Hematopoietic multipotent progenitor cell (in vitro differentiated cells): ENCODE measurements around the gene PPP1R18. TPM values are rescaled to one million over a fixed set of nuclear protein-coding genes. Genes with fewer than 3 reads are reported as not detected.
A peak's percentile ranks its signal among the peaks of the same experiment; 100 is the strongest.
"Not testable (repeated sequence)": the region's sequence is repeated elsewhere in the genome, so short reads cannot be mapped to it uniquely, and the experiment has no call there.

Experiments
- DNase-seq, 3 donors: peaks; one replicate each; pipeline ENCODE4 v3.0.0-alpha.2; 2011 to 2015; ENCODE audit warnings: low read depth in 2 of 3, low spot score in 2 of 3
- total RNA-seq: library from RNA; depleted of rRNA; stranded (reverse); fragments of >200 nt; gene quantifications from one replicate; pipeline ENCODE4 v1.2.3, GENCODE V29; 2012

Gene PPP1R18, protein sequence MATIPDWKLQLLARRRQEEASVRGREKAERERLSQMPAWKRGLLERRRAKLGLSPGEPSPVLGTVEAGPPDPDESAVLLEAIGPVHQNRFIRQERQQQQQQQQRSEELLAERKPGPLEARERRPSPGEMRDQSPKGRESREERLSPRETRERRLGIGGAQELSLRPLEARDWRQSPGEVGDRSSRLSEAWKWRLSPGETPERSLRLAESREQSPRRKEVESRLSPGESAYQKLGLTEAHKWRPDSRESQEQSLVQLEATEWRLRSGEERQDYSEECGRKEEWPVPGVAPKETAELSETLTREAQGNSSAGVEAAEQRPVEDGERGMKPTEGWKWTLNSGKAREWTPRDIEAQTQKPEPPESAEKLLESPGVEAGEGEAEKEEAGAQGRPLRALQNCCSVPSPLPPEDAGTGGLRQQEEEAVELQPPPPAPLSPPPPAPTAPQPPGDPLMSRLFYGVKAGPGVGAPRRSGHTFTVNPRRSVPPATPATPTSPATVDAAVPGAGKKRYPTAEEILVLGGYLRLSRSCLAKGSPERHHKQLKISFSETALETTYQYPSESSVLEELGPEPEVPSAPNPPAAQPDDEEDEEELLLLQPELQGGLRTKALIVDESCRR
- total RNA-seq, result 53.3 TPM

DNA sequence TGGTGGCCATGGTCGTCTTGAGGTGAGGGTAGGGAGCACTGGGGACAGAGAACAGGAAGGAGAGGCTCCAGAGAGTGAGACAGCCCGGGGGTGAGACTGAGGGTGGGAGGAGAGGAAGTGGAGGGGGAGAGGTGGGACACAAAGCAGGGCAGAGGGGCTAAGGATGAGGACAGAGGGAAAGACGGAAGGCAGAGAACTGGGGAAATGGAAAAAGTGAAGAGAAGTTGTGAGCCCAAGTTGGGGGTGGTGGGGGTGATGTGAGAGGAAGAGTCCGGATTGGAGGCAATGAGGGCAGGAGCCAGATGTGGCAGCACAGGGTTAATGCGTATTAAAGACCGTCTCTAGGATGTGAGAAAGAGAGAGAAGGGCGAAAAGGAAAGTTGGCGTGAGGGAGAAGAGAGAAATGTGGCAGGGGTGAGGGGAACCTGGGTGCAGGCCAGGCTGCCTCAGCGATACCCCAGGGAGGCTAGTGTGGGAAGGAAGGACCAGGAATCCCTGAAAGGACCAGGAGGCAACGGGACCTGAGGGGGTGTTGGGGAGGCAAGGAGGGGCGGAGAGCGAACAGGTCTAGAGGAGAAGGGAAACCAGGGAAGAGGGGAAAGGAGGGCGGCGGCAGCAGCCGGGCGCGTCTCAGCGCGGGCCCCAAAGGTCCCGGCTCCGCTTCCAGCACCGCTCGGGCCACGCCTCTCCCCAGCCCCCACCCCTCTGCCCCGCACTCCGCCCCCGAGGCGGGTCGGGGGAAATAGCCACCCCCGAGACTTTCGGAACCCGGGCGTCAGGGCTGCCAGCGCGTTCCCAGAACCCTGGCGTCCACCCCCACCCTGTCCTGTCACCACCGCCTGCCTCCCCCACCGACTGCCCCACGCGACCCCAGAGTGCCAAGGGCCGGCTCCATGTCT lies at the start of gene PPP1R18:
TSS of gene PPP1R18 (minus strand) at position 637 of the 899 bp plus-strand sequence. CDS start at position 10, 627 bp downstream.
- peak; percentile 41 to 64 (median 60) for DNase-seq

DNA sequence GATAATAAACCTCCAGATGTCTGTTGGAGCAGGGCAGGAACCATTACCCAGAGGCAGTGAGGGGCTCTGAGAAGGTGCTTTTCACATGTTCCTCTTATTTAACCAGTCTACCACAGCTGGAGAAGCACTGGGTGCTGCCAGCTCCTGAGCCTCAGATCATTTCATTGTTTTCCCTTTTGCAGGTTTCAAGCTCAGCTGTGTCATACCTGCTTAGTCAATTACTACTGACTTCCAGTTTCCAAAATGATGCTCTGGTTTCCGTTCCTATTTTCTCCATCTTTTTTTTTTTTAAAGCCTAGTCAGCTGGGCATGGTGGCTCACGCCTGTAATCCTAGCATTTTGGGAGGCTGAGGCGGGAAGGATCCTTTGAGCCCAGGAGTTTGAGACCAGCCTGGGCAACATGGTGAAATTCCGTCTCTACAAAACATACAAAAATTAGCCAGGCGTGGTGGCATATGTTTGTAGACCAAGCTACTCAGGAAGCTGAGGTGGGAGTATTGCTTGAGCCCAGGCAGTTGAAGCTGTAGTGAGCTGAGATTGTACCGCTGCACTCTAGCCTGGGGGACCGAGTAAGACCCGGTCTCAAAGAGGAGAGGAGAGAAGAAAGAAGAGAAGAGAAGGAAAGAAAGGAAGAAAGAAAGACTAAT lies 49.3 kb upstream of the PPP1R18 start:
- DNase-seq, result no peak

DNA sequence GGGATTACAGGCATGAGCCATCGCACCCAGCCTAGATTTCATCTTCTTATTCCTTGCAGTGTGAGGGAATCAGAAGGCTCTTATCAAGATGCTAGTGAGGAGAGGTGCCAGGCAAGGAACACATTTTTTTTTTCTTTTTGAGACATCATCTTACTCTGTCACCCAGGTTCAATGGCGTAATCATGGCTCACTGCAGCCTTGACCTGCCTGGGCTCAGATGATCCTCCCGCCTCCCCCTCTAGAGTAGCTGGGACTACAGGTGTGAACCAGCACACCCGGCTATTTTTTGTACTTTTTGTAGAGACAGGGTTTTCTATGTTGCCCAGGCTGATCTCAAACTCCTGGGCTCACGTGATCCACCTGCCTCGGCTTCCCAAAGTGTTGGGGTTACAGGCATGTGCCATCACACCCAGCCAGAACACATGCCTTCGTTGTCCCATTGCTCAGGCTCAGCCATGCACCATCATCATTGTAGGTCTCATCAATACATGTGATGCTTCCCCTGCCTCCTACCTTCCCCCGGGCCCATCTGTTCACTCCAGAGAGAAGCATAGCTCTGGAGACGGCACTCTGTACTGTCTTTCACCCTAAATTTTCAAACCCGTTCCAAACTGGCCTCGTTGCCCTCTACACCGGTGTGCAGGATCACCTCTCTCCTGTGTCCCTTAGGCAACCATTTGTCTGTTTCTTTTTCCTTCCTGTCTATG lies 45.9 kb upstream of the PPP1R18 start:
- no peak for DNase-seq

DNA sequence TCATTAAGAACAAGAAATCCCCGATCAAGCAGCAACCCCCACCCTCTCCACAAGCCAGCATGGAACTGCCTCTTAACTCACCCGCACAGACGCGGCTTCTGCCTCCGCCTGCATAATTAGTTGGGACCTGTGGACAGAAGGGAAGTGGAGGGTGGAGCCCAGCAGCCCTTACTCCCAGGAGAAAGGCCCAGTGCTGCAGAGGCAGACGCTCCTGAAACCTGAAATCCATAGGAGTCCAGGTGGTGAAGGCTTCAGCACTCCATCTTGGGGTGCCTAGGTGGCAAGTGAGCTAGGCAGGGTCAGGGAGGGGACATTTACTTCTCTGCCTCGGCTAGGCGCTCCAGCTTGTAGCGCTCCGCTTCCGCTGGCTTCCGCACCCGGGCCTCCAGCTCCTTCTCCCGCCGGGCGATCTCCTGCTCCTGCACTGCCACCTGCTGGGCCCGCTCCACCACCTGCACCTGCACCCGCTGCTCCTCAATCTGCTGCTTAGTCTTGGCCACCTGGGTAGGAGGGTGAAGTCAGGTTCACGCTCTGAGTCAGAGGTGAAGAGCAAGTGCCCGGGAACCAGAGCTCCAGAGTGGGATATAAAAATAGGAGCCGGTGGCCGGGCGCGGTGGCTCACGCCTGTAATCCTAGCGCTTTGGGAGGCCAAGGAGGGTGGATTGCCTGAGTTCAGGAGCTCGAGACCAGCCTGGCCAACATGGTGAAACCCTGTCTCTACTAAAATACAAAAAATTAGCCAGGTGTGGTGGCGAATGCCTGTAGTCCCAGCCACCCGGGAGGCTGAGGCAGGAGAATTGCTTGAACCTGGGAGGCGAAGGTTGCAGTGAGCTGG lies 44.4 kb upstream of the PPP1R18 start:
- peak in 2 of 3 donors; percentile 78 to 83 for DNase-seq

DNA sequence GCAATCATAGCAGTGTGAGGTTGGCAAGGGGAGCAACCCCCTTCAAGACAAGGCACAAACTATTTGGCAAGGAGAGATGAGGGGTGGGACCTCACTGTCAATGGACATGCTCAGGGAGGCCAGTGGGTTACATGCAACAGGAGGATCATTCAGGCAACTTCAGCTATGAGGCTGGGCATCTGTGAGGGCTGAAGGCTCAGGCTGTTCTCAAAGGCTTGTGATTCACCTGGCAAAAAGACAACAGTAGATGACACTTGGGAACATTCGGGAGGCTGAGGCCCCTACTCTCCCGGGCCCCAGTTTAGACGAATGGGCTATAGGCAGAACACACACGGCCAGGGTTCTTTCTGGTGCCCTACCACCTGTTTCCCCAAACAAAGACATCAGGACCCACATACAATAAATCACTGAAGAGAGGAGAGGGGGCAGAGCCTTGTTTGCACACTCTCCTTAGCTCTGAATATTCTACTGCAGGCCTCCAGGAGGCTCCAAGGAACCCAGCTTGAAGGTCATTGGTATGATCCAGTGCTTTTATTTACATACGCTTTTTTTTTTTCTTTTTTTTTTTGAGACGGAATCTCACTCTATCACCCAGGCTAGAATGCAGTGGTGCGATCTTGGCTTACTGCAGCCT lies 41.6 kb upstream of the PPP1R18 start:
- peak in 1 of 3 donors; percentile 31 for DNase-seq

DNA sequence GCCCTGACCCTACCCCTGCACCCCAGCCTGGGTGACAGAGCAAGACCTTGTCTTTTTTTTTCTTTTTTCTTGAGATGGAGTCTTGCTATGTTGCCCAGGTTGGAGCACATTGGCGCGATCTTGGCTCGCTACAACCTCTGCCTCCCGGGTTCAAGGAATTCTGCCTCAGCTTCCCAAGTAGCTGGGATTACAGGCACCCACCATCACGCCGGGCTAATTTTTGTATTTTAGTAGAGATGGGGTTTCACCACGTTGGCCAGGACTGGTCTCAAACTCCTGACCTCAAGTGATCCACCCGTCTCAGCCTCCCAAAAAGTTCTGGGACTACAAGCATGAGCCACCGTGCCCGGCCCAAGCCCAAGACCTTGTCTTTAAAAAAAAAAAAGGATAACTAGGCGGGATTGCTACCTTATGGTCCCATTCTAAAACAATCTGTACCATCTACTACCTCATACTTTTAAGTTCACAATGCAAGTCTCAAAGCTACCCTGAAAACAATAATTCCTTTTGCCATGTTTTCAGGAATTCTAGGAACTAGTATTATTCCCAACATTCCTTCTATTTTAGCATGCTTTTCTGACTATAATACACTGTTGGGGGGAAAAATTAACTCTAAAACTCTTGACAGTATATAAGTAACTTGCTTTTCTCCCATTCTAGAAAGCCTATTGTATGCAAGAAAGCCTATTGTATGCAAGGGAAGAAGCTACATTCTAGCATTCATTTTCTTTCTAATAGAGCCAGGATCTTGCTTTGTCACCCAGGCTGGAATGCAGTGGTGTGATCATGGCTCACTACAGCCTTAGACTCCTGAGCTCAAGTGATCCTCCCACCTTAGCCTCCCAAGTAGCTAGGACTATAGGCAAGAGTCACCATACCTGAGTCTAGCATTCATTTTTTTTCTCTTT lies 40.3 kb upstream of the PPP1R18 start:
- DNase-seq, result no peak

DNA sequence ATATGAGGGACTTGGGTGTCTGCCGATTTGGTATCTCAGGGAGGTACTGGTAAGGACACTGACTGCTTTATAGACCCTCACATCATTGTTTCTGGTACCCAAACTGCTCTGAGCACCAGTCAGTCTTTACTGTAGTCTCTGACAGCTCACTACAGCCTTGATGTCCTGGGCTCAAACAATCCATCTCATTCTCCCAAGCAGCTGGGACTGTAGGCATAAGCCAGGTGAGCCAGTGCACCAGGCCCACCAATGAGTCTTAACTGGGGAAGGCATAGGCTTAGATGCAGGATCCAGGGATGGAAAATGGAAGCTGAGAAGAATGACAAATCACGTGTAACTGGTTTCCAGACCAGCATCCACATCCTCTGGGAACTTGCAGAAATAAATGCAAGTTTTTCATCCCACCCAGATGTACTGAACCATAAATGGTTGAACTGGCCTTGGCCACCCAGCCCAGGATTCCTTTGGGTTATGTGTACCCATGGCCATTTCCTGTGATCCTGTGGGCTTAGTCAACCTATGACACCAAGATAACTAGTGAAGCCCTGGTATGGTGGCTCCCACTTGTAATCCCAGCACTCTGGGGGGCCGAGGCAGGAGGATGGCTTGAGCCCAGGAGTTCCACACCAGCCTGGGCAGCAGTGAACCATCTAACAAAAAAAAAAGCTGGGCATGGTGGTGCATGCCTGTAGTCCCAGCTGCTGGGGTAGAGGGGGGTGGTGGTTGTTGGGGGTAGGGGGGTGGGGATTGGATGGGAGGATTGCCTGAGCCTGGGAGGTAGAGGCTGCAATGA lies 39.5 kb upstream of the PPP1R18 start:
- no peak for DNase-seq

DNA sequence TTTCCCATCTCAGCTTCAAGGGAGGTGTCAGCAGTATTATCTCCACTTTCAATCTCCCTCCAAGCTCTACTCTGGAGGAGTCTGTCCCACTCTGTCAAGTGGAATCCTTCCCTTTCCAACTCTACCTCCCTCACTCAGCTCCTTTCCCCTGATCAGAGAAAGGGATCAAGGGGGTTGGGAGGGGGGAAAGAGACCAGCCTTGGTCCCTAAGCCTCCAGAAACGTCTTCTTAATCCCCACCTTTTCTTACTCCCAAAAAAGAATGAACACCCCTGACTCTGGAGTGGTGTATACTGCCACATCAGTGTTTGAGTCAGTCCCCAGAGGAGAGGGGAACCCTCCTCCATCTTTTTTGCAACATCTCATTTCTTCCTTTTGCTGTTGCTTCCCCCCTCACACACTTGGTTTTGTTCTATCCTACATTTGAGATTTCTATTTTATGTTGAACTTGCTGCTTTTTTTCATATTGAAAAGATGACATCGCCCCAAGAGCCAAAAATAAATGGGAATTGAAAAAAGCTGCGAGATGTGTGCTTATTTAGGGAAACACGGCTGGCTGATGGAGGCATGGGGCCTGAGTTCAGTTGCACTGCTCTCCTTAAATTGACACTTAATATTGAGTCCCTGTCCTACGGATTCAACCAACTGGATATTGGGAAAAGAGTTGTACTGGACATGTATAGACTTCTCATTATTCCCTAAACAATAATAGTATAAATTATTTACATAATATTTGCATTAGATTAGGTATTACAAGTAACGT lies 38.6 kb upstream of the PPP1R18 start:
- DNase-seq, result no peak

DNA sequence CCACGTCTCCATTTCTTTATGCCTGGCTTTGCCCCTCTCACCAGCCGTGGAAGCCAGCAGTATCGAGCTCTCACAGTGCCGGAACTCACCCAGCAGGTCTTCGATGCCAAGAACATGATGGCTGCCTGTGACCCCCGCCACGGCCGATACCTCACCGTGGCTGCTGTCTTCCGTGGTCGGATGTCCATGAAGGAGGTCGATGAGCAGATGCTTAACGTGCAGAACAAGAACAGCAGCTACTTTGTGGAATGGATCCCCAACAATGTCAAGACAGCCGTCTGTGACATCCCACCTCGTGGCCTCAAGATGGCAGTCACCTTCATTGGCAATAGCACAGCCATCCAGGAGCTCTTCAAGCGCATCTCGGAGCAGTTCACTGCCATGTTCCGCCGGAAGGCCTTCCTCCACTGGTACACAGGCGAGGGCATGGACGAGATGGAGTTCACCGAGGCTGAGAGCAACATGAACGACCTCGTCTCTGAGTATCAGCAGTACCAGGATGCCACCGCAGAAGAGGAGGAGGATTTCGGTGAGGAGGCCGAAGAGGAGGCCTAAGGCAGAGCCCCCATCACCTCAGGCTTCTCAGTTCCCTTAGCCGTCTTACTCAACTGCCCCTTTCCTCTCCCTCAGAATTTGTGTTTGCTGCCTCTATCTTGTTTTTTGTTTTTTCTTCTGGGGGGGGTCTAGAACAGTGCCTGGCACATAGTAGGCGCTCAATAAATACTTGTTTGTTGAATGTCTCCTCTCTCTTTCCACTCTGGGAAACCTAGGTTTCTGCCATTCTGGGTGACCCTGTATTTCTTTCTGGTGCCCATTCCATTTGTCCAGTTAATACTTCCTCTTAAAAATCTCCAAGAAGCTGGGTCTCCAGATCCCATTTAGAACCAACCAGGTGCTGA lies 37.6 kb upstream of the PPP1R18 start:
- DNase-seq, result not testable (repeated sequence)

DNA sequence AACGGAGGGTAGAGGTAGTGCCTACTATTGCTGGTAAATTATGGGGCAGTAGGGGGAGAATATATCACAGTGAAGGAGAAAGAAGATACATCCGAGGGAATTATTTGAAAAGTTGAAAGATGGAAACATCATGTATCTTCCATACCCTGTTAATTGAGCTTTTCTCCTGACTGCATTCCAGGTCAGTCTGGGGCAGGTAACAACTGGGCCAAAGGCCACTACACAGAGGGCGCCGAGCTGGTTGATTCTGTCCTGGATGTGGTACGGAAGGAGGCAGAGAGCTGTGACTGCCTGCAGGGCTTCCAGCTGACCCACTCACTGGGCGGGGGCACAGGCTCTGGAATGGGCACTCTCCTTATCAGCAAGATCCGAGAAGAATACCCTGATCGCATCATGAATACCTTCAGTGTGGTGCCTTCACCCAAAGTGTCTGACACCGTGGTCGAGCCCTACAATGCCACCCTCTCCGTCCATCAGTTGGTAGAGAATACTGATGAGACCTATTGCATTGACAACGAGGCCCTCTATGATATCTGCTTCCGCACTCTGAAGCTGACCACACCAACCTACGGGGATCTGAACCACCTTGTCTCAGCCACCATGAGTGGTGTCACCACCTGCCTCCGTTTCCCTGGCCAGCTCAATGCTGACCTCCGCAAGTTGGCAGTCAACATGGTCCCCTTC lies 36.9 kb upstream of the PPP1R18 start:
- not testable (repeated sequence) for DNase-seq

DNA sequence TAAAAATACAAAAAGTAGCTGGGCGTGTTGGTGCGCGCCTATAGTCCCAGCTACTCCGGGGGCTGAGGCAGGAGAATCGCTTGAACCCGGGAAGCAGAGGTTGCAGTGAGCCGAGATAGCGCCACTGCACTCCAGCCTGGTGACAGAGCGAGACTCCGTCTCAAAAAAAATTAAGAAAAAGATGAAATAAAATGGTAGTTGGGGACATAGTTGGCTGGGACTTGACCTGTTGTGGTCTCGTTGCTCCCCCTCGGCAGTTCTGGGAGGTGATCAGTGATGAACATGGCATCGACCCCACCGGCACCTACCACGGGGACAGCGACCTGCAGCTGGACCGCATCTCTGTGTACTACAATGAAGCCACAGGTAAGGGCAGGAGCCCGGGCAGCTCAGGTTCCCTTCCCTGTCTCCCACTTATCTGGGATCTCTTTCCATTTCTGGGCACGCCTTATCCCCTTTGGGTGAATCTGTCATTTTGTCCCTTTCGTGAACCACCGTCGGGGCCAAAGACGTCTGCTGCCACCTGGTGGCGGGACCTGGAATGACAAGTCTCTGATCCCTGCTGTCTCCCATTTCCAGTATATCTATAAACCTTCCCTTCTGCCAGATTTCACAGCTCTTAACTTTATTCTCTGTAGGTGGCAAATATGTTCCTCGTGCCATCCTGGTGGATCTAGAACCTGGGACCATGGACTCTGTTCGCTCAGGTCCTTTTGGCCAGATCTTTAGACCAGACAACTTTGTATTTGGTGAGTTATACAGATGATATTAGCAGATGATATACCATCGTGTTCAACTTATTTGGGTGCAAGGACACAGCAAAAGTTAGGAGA lies 36.1 kb upstream of the PPP1R18 start:
- DNase-seq, result peak; percentile 74 to 87 (median 83)

DNA sequence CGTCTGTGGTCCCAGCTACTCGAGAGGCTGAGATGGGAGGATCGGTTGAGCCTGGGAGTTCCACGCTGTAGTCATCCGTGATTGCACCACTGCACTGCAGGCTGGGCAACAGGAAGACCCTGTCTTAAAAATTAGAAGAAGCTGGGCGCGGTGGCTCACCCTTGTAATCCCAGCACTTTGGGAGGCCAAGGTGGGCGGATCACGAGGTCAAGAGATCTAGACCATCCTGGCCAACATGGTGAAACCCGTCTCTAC lies 35.5 kb upstream of the PPP1R18 start:
- DNase-seq, result not testable (repeated sequence)

DNA sequence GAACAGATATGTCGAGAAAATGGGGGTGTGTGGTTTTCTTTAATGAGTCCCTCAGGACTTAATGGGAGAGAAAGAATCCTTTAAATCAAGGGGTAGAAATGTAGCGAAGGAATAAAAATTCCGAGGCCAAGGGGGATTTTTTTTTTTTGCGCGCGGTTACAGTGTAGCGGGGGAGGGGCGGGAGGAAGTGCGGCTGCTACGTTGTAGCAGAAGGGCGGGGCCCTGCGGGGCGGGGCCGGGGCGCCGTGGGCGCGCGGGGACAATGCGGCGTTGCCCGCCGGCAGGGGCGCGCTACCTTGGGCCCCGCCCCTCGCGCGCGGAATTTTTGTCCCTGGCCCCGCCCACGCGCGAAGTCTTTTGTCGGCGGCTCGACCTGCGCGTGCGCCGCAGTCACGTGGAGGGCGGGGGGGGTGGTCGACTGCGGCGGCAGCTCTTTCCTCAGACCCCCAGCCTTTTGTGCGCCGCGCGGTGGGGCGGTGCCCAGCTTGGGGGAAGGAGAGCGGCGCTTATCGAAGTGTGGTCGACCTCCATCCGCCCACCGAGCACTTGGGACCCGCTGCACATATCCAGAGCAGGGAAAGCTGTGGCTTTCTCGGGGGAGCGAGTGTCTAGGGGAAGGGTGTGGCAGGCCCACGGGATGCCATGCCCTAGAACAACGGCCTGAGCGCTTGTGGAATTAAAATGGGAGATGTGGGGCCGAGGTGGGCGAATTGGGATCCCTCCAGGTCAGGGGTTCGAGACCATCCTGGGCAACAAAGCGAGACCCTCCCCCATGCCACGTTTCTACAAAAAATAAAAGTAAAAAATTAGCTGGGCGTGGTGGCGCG lies 35.0 kb upstream of the PPP1R18 start:
- DNase-seq, result peak; percentile 94 to 96 (median 94)
